Astrocyte of the spinal cord (primary cell): ENCODE measurements around the gene PLEKHA6.

Experiments
- DNase-seq: peaks from one replicate; pipeline ENCODE4 v3.0.0; 2011; ENCODE audit warnings: low read depth, low spot score
- H3K4me3 ChIP-seq: 2 replicates; pipeline ENCODE4 v1.5.1; 2011; ENCODE audit warnings: low read depth, mild to moderate bottlenecking, low read length, moderate library complexity
- in situ Hi-C: cut with HindIII; loops from 2 replicates; pipeline ENCODE4 v1.10.0; 2017; ENCODE audit warnings: low sequenced_read_pairs
- TF ChIP-seq, protein P1 (sequence below): IDR thresholded peaks from 2 replicates; pipeline ENCODE4 v1.5.1; 2012; ENCODE audit warnings: low read depth, mild to moderate bottlenecking, low read length, inconsistent platforms

Gene PLEKHA6

DNA sequence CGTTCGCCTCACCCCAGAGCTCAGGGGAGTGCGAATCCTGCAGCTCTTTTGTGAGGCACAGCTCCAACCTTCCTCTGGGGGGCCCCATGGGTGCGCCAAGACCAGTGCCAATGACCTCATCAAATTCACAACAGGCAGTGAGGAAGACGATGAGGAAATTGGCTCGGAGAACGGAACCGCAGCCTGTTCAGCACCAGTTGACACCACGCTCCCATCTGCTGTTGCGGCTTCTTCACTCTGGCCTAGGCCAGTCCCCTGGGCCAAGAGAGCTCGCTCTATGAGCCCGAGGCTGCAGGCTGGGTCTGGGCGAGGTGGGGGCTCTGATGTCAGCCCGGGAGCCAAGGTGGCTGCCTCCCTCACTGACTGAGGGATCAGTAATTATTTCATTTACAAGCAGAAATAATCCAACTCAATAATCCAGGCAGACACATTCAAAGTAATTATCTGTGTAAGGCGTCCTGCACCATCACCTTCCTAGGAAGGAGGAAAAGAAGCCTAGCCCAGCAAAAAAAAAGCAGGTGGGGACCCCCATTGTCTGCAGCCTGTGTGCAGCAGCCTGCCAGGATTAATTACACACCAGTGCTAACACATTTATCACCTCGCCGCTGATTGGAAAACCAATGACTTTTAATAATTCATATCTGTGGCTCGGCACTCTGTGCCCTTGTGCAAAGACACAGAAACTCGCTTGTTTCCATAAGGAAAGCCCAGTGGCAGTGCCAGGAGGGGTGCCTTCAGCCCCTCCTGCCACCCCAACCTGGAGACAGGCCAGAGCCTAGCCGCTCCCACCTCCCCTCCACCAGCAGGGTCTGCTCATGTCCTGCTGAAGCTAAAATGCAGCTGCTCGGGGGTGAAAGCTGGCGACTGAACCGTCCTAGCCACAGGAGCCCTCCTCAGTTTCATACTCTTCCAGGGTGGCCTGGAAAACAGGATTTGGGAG lies 1.9 kb downstream of the PLEKHA6 start:
- H3K4me3 ChIP-seq: no peak overlapping the region
- DNase-seq: no peak
- TF ChIP-seq, protein P1, sequence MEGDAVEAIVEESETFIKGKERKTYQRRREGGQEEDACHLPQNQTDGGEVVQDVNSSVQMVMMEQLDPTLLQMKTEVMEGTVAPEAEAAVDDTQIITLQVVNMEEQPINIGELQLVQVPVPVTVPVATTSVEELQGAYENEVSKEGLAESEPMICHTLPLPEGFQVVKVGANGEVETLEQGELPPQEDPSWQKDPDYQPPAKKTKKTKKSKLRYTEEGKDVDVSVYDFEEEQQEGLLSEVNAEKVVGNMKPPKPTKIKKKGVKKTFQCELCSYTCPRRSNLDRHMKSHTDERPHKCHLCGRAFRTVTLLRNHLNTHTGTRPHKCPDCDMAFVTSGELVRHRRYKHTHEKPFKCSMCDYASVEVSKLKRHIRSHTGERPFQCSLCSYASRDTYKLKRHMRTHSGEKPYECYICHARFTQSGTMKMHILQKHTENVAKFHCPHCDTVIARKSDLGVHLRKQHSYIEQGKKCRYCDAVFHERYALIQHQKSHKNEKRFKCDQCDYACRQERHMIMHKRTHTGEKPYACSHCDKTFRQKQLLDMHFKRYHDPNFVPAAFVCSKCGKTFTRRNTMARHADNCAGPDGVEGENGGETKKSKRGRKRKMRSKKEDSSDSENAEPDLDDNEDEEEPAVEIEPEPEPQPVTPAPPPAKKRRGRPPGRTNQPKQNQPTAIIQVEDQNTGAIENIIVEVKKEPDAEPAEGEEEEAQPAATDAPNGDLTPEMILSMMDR: no peak
- in situ Hi-C loops: no loop called here

DNA sequence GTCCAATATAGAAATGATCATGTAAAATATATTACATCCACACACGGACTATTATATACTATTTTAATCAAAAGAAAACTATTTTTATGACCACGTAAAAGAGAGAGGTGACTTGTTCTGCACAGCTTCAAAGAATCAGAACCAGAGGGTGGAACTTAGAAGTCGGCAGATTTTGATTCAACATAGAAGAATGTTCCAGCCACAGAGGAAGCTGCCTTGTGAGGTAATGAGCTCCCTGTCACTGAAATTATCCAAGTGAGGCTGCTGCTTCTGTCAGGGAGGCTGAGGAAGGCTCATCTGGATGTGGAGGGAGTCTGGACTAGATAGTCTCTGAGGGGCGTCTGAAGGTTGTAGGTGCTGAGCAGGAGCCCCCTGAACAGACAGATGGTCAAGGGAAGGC lies 2.7 kb downstream of the PLEKHA6 start:
- TF ChIP-seq, protein P1: no peak
- no peak for DNase-seq
- in situ Hi-C loops: no loop called here
- no peak overlapping the region for H3K4me3 ChIP-seq

DNA sequence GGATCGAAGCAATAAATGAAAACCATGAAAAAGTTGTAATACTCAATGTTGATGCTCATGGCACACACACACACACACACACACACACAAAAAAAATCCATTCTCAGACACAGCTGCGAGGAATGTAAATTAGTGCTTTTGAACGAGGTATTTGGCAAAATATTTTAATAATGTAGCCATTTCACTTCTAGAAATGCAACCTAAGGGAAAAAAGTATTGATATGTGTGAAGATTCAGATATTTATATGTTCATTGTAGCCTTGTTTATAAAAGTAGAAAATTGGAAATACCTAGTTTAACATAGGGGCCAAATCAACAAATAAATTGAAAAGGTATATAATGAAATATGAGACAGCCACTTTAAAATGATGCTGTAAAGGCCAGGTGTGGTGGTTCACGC lies 3.8 kb downstream of the PLEKHA6 start:
- TF ChIP-seq, protein P1: no peak
- in situ Hi-C loops: no loop called here
- DNase-seq: no peak
- H3K4me3 ChIP-seq: no peak overlapping the region

DNA sequence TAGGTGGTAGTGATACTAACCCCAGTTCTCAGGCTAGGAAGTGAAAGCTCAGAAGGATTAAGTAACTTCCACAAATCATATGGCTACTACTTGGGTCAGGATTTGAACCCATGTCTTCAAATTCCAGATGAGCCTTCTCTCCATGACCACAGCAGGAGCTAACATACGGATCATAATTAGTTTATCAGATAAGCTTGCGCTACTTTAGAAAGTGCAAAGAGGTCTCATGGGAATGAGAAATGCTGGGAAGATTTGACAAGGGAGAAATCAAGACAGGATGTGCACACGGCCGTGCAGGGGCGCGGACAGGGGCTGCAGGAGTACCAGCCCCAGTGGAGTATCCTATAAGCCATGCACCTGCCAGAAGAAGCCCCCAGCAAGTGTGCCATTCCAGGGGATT lies 5.2 kb downstream of the PLEKHA6 start:
- H3K4me3 ChIP-seq: no peak overlapping the region
- TF ChIP-seq, protein P1: no peak
- no peak for DNase-seq
- in situ Hi-C loops: no loop called here

DNA sequence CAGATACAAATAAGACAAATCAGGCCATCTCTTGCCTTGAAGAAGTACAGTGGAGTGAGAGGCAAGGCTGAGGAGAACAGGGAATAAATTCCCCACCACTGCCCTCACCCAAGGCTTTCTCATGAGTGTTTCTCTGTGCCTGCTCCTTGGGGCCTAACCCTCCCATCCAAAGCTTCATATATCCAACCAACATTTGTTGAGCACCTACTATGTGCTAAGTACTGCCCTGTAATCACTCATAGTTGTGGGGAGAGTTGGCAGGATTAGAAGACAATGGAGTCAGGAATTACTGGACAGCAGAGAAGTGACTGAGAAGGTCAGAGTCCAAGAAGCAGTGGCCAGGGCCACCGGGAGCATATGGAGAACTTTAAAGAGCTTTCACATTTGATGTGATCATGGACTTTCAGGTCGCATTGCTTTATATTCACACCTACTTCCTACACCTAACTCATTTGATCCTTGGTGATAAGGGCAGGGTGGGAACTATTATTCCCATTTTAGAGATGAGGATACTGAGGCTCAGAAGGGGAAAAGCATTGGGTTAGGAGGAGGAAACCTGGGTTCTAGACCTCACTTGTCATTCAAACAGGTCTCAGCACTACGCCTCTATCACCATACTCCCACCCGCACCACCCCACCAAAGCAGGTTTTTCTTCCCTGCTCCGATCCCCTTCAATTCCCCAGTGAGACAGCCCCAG lies 6.4 kb downstream of the PLEKHA6 start:
- TF ChIP-seq, protein P1: no peak
- H3K4me3 ChIP-seq: no peak overlapping the region
- DNase-seq: no peak
- in situ Hi-C loops: no loop called here

DNA sequence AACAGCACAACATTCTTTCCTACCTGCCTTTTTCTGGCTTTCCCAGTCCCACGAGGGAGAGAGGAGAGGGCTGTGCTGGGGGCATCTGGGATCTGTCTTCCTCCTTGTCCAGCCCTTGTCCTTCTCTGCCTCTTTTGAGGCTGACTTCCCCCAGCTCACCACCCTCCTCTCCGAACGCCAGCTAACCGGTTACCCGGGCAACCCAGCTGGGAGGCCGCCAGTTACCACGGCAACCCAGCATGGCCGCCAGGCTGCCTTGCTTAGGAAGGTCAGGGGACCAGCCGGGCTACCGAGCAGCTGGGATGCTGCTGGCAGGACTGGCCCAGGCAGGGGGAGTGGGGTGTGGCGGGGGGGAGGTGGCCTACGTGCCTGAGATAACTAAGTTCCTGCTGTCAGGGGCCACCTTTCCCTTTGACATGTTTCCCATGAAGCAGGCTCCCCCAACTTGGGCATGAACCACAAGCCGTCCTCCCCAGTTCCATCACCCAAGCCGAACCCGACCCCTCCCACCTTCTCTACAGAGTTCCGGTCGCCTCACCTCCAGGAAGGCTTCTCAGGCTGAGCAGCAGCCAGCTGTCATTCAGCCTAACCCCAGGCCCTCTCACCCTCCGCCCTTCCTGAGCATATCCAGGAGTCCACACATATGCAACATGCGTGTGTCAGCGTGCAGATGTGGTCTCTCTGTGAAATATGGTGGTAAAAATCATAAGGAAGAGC lies 8.7 kb downstream of the PLEKHA6 start:
- in situ Hi-C loops: no loop called here
- H3K4me3 ChIP-seq: no peak overlapping the region

More for the DNA sequence above, 8.7 kb downstream of the PLEKHA6 start:
- TF ChIP-seq, protein P1: no peak
- DNase-seq: peak; percentile 74
